ENCODE results near the gene ADPRS. TPM values are rescaled to one million over a fixed set of nuclear protein-coding genes. Genes with fewer than 3 reads are reported as not detected.

ADPRS gene
- total RNA-seq, 4 donors from 2014 or later, result 23.8 to 43.4 (median 32.6) TPM

DNA sequence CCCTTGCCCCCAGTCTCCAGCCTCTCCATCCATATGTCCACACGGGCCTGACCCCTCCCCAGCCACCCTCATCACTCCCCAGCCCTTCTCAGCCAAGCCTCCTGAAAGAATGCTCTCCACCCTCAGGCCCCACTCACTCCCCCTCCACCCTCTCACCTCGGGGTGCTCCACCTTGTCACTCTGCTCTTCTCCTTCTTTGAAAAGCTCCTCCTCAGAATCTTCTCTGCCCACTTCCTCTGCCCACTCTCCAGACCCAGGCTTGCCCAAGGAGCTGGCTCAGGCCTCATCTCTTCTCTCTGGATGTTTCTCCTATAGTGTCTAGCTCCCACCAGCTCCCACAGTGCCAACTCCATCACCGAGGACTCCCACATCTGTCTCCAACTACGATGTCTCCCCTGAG is 22.5 kb downstream of the ADPRS start:
- H3K4me1 ChIP-seq, result peaks cover 0 to 19% (median 9%) of the 10 kb centered on the region in 3 donors
- H3K4me3 ChIP-seq, result no peak overlapping the region
- no peak for ATAC-seq
- 60% methylated on average over 4 of the region's 4 CpGs; no CpG with 5 or more reads in 1 of the 2 donors for WGBS, 2 donors (ENCODE audit: low coverage in 1 of 2)
- H3K9me3 ChIP-seq, result no peaks in the 10 kb centered on the region
- TF ChIP-seq POLR2A (IDR thresholded peaks at IDR 0.05) (no peak), EP300 (IDR thresholded peaks at IDR 0.05) (no peak), POLR2AphosphoS5 (IDR thresholded peaks at IDR 0.05) (no peak)
- TF ChIP-seq, protein P1, sequence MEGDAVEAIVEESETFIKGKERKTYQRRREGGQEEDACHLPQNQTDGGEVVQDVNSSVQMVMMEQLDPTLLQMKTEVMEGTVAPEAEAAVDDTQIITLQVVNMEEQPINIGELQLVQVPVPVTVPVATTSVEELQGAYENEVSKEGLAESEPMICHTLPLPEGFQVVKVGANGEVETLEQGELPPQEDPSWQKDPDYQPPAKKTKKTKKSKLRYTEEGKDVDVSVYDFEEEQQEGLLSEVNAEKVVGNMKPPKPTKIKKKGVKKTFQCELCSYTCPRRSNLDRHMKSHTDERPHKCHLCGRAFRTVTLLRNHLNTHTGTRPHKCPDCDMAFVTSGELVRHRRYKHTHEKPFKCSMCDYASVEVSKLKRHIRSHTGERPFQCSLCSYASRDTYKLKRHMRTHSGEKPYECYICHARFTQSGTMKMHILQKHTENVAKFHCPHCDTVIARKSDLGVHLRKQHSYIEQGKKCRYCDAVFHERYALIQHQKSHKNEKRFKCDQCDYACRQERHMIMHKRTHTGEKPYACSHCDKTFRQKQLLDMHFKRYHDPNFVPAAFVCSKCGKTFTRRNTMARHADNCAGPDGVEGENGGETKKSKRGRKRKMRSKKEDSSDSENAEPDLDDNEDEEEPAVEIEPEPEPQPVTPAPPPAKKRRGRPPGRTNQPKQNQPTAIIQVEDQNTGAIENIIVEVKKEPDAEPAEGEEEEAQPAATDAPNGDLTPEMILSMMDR (IDR thresholded peaks at IDR 0.05), result no peak
- no peak overlapping the region for H3K27ac ChIP-seq
- no peaks in the 10 kb centered on the region for H3K36me3 ChIP-seq
- H3K27me3 ChIP-seq, result no peaks in the 10 kb centered on the region

DNA sequence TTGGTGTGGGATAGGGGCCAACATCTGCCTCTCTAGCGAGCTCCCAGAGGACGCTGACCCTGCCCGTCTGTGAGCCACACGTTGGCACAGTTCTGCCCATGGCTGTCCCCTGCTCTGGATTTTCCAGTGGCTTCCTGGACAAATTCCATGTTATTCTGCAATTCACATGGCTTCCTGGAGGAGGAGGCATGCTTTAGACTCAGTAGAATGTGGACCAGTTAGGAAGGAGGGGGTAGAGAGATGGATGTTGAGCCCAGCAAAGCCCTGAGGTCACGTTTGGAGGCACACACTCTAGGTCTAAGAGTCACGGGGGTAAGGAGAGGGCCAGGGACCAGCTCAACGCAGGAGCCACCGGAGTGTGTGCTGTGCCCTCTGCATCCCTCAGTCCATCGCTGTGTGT is 24.1 kb downstream of the ADPRS start:
- H3K4me1 ChIP-seq, result peaks cover 0 to 33% (median 13%) of the 10 kb centered on the region in 3 donors
- H3K4me3 ChIP-seq, result no peak overlapping the region
- 85 to 100% methylated on average over 1 to 3 of the region's 9 CpGs for WGBS, 2 donors (ENCODE audit: low coverage in 1 of 2)
- TF ChIP-seq EP300 (IDR thresholded peaks at IDR 0.05) (no peak), POLR2AphosphoS5 (IDR thresholded peaks at IDR 0.05) (no peak), POLR2A (IDR thresholded peaks at IDR 0.05) (no peak)
- TF ChIP-seq, protein P1 (IDR thresholded peaks at IDR 0.05), result no peak
- no peak overlapping the region for H3K27ac ChIP-seq
- H3K36me3 ChIP-seq, result no peaks in the 10 kb centered on the region
- no peaks in the 10 kb centered on the region for H3K27me3 ChIP-seq
- ATAC-seq, result no peak
- H3K9me3 ChIP-seq, result no peaks in the 10 kb centered on the region

GRCh38 chr1:36114371-36114770 is 25.7 kb downstream of the ADPRS start:
- Histone ChIP-seq H3K4me1 (peaks cover 0 to 49% (median 21%) of the 10 kb centered on the region in 3 donors), H3K27me3 (no peaks in the 10 kb centered on the region), H3K9me3 (no peaks in the 10 kb centered on the region), H3K4me3 (no peak overlapping the region), H3K36me3 (no peaks in the 10 kb centered on the region), H3K27ac (peak overlapping the region; percentile 57 to 82 (median 80))
- no peak for ATAC-seq
- TF ChIP-seq EP300 (IDR thresholded peaks at IDR 0.05) (no peak), POLR2AphosphoS5 (IDR thresholded peaks at IDR 0.05) (no peak), POLR2A (IDR thresholded peaks at IDR 0.05) (no peak)
- TF ChIP-seq, protein P1 (IDR thresholded peaks at IDR 0.05), result no peak
- WGBS, 2 donors (ENCODE audit: low coverage in 1 of 2), result 40 to 90% methylated on average over 2 of the region's 5 CpGs

DNA sequence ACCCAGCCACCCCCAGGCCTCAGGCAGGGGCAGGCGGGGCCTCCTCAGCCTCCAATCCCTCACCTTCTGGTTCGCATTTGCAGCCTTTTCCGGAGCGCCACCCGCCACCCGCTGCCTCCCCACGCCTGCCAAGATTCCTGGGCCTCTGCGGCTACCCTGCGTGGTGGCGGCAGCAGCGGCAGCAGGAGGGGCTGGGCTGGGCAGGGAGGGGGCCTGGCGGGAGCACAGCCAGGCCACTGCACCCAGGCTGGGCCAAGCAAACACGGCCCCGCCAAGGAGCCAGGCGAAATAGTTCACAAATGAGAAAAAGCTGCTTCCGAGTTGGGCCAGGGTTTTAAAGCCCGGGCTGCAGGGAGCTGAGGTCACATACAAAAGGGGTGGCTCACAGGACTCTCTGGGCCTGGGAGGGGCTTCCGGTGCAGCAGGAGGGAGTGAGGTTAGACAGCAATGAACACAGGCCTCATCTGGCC is 26.5 kb downstream of the ADPRS start:
- peak; percentile 82 for ATAC-seq
- Histone ChIP-seq H3K27ac (peak overlapping the region; percentile 57 to 82 (median 80)), H3K4me3 (peak overlapping the region in 1 of 2 donors; percentile 3), H3K27me3 (no peaks in the 10 kb centered on the region), H3K9me3 (no peaks in the 10 kb centered on the region), H3K4me1 (peaks cover 0 to 57% (median 29%) of the 10 kb centered on the region in 3 donors), H3K36me3 (no peaks in the 10 kb centered on the region)
- 60% methylated on average over 1 of the region's 18 CpGs; no CpG with 5 or more reads in 1 of the 2 donors for WGBS, 2 donors (ENCODE audit: low coverage in 1 of 2)
- TF ChIP-seq POLR2AphosphoS5 (IDR thresholded peaks at IDR 0.05) (peak; percentile 34), POLR2A (IDR thresholded peaks at IDR 0.05) (no peak)

GRCh38 chr1:36115931-36116330 is 27.2 kb downstream of the ADPRS start:
- Histone ChIP-seq H3K36me3 (no peaks in the 10 kb centered on the region), H3K4me3 (no peak overlapping the region), H3K4me1 (peaks cover 0 to 58% (median 30%) of the 10 kb centered on the region in 3 donors), H3K9me3 (no peaks in the 10 kb centered on the region), H3K27me3 (no peaks in the 10 kb centered on the region), H3K27ac (peak overlapping the region; percentile 26 to 82 (median 80))
- WGBS, 2 donors (ENCODE audit: low coverage in 1 of 2), result 40 to 53% methylated on average over 1 to 4 of the region's 5 CpGs
- TF ChIP-seq, protein P1 (IDR thresholded peaks at IDR 0.05), result no peak
- no peak for TF ChIP-seq EP300 (IDR thresholded peaks at IDR 0.05)
- no peak for TF ChIP-seq POLR2AphosphoS5 (IDR thresholded peaks at IDR 0.05)
- TF ChIP-seq POLR2A (IDR thresholded peaks at IDR 0.05), result no peak
- peak; percentile 35 for ATAC-seq

All from gastroesophageal sphincter (tissue), 4 donors.